NB4 (cell line): ENCODE results near the gene SYNJ1.
"Not testable (repeated sequence)": the region's sequence is repeated elsewhere in the genome, so short reads cannot be mapped to it uniquely, and the experiment has no call there.

Experiments
- DNase-seq: peaks from one replicate; pipeline ENCODE4 v3.0.0; 2010; ENCODE audit warnings: low read depth
- H3K4me3 ChIP-seq: one replicate; pipeline ENCODE4 v1.5.1; 2011; ENCODE audit warnings: mild to moderate bottlenecking, low read depth, low read length, moderate library complexity
- CTCF ChIP-seq: IDR thresholded peaks from one replicate; pipeline ENCODE4 v1.5.1; 2012; ENCODE audit warnings: low read depth, low read length
- MAX ChIP-seq: IDR thresholded peaks from 2 replicates; pipeline ENCODE4 v1.6.1; 2011; ENCODE audit warnings: low read depth, low read length
- MYC ChIP-seq: IDR thresholded peaks from 2 replicates; pipeline ENCODE4 v1.6.1; 2011; ENCODE audit warnings: low read depth, low read length
- POLR2A ChIP-seq: IDR thresholded peaks from 2 replicates; pipeline ENCODE4 v1.6.1; 2011; ENCODE audit warnings: mild to moderate bottlenecking; ENCODE audit not compliant: insufficient read length; ENCODE audit errors: extremely low read depth

The SYNJ1 gene

GRCh38 chr21:32612075-32612998, 115.5 kb downstream of the SYNJ1 start, which contains the start of gene CFAP298:
TSS of gene CFAP298 (minus strand) at chr21:32612377. CDS start at chr21:32612243, 134 bp downstream.
- H3K4me3 ChIP-seq = peak within 1 kb of the TSS; percentile 98
- TF ChIP-seq POLR2A (peak; percentile 28), MYC (peak; percentile 62), CTCF (no peak), MAX (peak; percentile 41)

GRCh38 chr21:32611471-32611997, 116.3 kb downstream of the SYNJ1 start:
- peak; percentile 37 for TF ChIP-seq MAX
- no peak for TF ChIP-seq CTCF
- 0 out of 2 replicates have a peak, but pooled peaks have one; percentile 6 for TF ChIP-seq MYC
- TF ChIP-seq POLR2A = no peak
- peak overlapping the region; percentile 98 for H3K4me3 ChIP-seq
- peak; percentile 63 for DNase-seq

More at GRCh38 chr21:32612075-32612998, 115.5 kb downstream of the SYNJ1 start, which contains the start of gene CFAP298:
- DNase-seq = peak; percentile 91

- DNase-seq = not testable (repeated sequence)
- H3K4me3 ChIP-seq = peak overlapping the region; percentile 98
Measured at GRCh38 chr21:32610940-32611339, 116.9 kb downstream of the SYNJ1 start.

GRCh38 chr21:32608851-32609250, 119.0 kb downstream of the SYNJ1 start:
- H3K4me3 ChIP-seq = no peak overlapping the region
- DNase-seq = no peak
- TF ChIP-seq POLR2A (no peak), MYC (no peak), MAX (no peak), CTCF (no peak)

- no peak overlapping the region for H3K4me3 ChIP-seq
Measured at GRCh38 chr21:32605469-32605868, 122.3 kb downstream of the SYNJ1 start.

More at GRCh38 chr21:32605469-32605868, 122.3 kb downstream of the SYNJ1 start:
- no peak for DNase-seq
- TF ChIP-seq MAX (no peak), CTCF (no peak), MYC (no peak), POLR2A (no peak)
